ENCODE results near the gene CNPY3.

CNPY3 gene

GRCh38 chr6:42981836-42982235, 52.6 kb downstream of the CNPY3 start:
- DNase-seq (ENCODE audit: low read depth), result no peak

DNA sequence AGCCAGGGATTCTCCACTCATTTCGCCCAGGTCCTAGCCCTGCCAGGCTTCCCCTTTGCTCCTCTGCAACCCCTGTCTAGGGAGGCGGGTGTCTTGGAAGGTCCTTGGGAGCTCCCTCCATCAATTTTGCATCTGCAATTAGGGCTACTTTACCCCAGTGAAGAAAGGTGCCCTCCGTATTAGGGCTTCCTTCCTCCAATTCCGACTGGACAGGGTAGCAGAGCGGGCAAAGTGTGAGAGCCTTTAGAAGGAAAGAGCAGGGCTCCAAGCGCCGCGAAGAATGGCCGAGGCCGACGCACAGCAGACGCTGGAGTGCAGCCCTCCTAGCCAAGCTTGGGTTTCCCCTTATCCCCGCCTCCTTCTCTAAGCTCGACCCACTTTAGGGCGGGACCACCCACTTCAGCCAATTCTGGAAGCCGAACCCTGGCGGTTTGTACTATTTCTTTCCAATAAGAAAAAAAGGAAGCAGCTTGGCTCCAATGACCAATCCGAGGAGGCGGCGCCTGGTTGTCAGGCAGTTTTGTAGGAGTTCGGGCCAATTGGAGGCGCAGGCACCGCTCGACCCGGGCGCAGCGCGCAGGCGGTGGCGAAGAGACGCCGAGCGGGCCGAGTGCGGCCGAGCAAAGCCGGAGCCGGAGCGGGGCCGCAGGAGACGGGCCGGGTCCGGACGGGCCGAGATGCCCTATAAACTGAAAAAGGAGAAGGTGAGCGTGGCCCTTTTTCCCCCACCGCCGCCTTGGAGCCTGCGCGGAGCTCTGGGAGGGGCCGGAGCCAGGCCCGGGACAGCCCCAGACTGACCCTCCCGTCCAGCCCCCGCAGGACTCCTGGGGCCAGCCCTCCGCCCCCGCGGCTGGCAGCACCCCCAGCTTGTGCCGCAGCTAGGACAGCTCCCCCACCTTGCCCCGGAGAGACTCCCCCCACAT, 55.0 kb downstream of the CNPY3 start, which contains the start of gene PPP2R5D:
TSS of gene PPP2R5D (plus strand) at position 570 of the 923 bp plus-strand sequence. CDS start at position 678, 108 bp downstream.
- peak; percentile 68 for DNase-seq (ENCODE audit: low read depth)

- DNase-seq (ENCODE audit: low read depth), result no peak
Measured at GRCh38 chr6:42984924-42985475, 55.7 kb downstream of the CNPY3 start.

DNA sequence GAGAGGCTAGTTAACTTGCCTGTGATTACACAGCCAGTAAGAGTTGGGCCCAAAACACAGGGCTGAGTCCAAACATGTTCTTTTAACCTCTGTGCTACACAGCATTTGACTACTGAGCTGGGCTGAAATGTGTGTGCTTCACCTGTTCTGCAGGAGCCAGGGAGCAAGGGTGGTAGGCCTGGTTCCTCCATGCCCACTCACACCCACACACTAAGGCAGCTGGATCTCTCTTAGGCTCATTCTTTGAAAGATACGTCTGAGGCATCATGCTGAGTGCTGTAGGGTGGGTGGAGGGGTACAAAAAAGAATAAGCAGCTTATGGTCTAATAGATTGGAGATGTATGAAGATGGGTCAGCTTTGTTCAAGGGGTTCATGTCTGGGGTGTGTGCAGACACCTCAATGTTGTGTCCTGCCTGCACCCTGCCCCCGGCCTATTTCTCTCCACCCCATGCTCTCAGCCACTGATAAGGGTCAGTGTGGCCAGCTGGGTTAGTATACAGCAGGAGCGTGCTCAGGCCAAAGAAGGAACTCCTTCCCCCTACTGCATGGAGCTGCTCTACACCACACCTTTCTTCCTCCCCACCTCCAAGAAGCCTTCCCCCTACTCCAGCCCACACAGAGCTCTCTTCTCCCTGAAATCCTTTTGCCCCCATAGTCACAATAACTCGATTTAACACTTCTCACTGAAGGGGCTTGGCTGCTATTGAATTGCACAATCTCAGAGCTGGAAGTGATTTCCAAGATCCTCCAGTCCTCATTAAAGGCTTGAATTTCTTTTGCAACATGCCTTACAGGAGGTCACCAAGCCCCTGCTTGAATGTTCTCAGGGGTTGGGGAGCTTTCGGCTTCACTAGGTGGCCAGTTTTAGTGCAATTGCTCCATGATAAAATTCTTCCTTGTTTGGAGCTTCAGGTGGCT, 58.5 kb downstream of the CNPY3 start:
- DNase-seq (ENCODE audit: low read depth), result no peak

DNA sequence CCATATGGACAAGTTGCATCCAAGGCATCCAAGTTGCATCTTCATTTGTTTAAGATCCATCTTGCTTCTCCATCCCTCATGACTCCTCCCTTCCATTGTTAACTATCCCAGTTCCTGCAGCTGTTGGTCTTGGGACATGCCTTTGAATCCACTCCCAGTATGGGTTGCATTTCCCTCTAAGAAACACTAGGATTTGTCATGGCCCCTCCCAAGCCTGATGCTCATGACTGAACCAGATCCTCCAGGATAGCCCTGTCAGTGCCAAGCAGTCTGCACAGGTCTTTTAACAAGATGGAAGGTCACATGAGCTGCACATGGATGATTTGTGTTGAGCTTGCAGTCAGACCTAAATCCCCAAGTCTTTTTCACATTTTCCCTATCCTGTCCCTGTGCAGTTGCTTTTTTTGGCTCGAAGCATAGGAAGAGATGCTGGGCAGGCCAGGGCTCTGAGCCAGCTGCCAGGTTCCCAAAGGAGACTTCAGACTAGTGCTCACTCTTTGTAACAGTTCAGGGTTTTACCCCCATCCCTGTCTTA, 59.3 kb downstream of the CNPY3 start:
- no peak for DNase-seq (ENCODE audit: low read depth)
